Naive B cell (primary cell): ENCODE data around the gene APBA2. TPM values are rescaled to one million over a fixed set of nuclear protein-coding genes. Genes with fewer than 3 reads are reported as not detected.
"Not testable (repeated sequence)": the region's sequence is repeated elsewhere in the genome, so short reads cannot be mapped to it uniquely, and the experiment has no call there.

ENCODE experiments used
- ATAC-seq, 2 donors: fragments of 150-1000 bp; cut with Tn5 transposase; 2 replicates each; pipeline ENCODE4 v1.10.0; 2021; ENCODE audit warnings: low read depth in 2 of 2, mild to moderate bottlenecking in 2 of 2, moderate library complexity in 2 of 2
- DNase-seq: peaks from one replicate; pipeline ENCODE4 v3.0.0; 2022
- H3K27ac Mint-ChIP-seq, 6 donors: one replicate each; pipeline ENCODE4 v1.8.0; 2020 to 2022; ENCODE audit warnings: mild to moderate bottlenecking in 6 of 6, mixed read lengths in 6 of 6, moderate library complexity in 5 of 6, inconsistent platforms in 2 of 6
- H3K27me3 Mint-ChIP-seq, 3 donors: one replicate each; pipeline ENCODE4 v1.8.0; 2021 to 2022; ENCODE audit warnings: mixed read lengths in 3 of 3, mild to moderate bottlenecking in 1 of 3
- H3K36me3 Mint-ChIP-seq, 2 donors: one replicate each; pipeline ENCODE4 v1.8.0; 2020 to 2022; ENCODE audit warnings: mixed read lengths in 2 of 2, inconsistent platforms in 1 of 2, mild to moderate bottlenecking in 1 of 2
- H3K4me1 Mint-ChIP-seq, 3 donors: one replicate each; pipeline ENCODE4 v1.8.0; 2020 to 2022; ENCODE audit warnings: mixed read lengths in 3 of 3, inconsistent platforms in 1 of 3, mild to moderate bottlenecking in 1 of 3, moderate library complexity in 1 of 3
- H3K4me3 Mint-ChIP-seq, 8 donors: one replicate each; pipeline ENCODE4 v1.8.0; 2020 to 2022; ENCODE audit warnings: mild to moderate bottlenecking in 8 of 8, mixed read lengths in 8 of 8, moderate library complexity in 8 of 8, inconsistent platforms in 2 of 8
- H3K9me3 Mint-ChIP-seq, 7 donors: one replicate each; pipeline ENCODE4 v1.8.0; 2020 to 2022; ENCODE audit warnings: mixed read lengths in 7 of 7, mild to moderate bottlenecking in 5 of 7, inconsistent platforms in 2 of 7, moderate library complexity in 1 of 7
- polyA plus RNA-seq, 6 donors: library from polyadenylated mRNA; unstranded; fragments of 300-500 nt; fragmentation: Illumina TruSeq; gene quantifications; one replicate each; pipeline ENCODE4 v1.2.3, GENCODE V29; 2021; ENCODE audit warnings: low read depth in 6 of 6

Gene APBA2
- polyA plus RNA-seq, 6 donors from 2014 or later, result 0.30 to 0.36 TPM; not detected in 4

GRCh38 chr15:29024662-29025061 lies 138.9 kb downstream of the APBA2 start:
- no peak for DNase-seq
- Mint-ChIP-seq H3K9me3 (peaks cover 0 to 12% (median 4%) of the 10 kb centered on the region in 7 donors), H3K27ac (no peak overlapping the region), H3K36me3 (no peaks in the 10 kb centered on the region), H3K4me1 (no peaks in the 10 kb centered on the region), H3K4me3 (no peak overlapping the region), H3K27me3 (peaks cover 0 to 11% (median 7%) of the 10 kb centered on the region in 3 donors)
- no peak for ATAC-seq

GRCh38 chr15:29025411-29025810 lies 139.6 kb downstream of the APBA2 start:
- not testable (repeated sequence) for H3K4me3 Mint-ChIP-seq, ATAC-seq, H3K4me1 Mint-ChIP-seq, DNase-seq, H3K36me3 Mint-ChIP-seq, H3K27ac Mint-ChIP-seq
- Mint-ChIP-seq H3K9me3 (peaks cover 0 to 12% (median 5%) of the 10 kb centered on the region in 7 donors), H3K27me3 (peaks cover 0 to 11% (median 7%) of the 10 kb centered on the region in 3 donors)

- H3K4me1 Mint-ChIP-seq, H3K27ac Mint-ChIP-seq, H3K4me3 Mint-ChIP-seq, ATAC-seq, DNase-seq, H3K36me3 Mint-ChIP-seq: not testable (repeated sequence)
- Mint-ChIP-seq H3K9me3 (peaks cover 7 to 20% (median 8%) of the 10 kb centered on the region in 7 donors), H3K27me3 (peaks cover 0 to 12% (median 7%) of the 10 kb centered on the region in 3 donors)
These were observed 142.4 kb downstream of the APBA2 start for GRCh38 chr15:29028158-29028557.

- Mint-ChIP-seq H3K4me3 (no peak overlapping the region), H3K9me3 (peaks cover 7 to 20% (median 8%) of the 10 kb centered on the region in 7 donors), H3K27me3 (peaks cover 0 to 10% (median 0%) of the 10 kb centered on the region in 3 donors), H3K36me3 (no peaks in the 10 kb centered on the region), H3K4me1 (no peaks in the 10 kb centered on the region), H3K27ac (no peak overlapping the region)
- DNase-seq, result no peak
- no peak for ATAC-seq
These were observed 143.9 kb downstream of the APBA2 start for GRCh38 chr15:29029651-29030195.

- Mint-ChIP-seq H3K4me3 (no peak overlapping the region), H3K27ac (no peak overlapping the region), H3K27me3 (peaks cover 0 to 10% (median 6%) of the 10 kb centered on the region in 3 donors), H3K9me3 (peaks cover 5 to 20% (median 8%) of the 10 kb centered on the region in 7 donors), H3K36me3 (no peaks in the 10 kb centered on the region), H3K4me1 (no peaks in the 10 kb centered on the region)
- ATAC-seq (no peak), DNase-seq (no peak)
These were observed 145.9 kb downstream of the APBA2 start for GRCh38 chr15:29031502-29032228.

- no peaks in the 10 kb centered on the region for H3K36me3 Mint-ChIP-seq
- peaks cover 5 to 20% (median 8%) of the 10 kb centered on the region in 7 donors for H3K9me3 Mint-ChIP-seq
- no peak overlapping the region for H3K27ac Mint-ChIP-seq
- ATAC-seq (no peak), DNase-seq (no peak)
- peaks cover 0 to 10% (median 6%) of the 10 kb centered on the region in 3 donors for H3K27me3 Mint-ChIP-seq
- H3K4me3 Mint-ChIP-seq, result no peak overlapping the region
- no peaks in the 10 kb centered on the region for H3K4me1 Mint-ChIP-seq
These were observed 146.5 kb downstream of the APBA2 start for GRCh38 chr15:29032229-29032625.

- H3K27ac Mint-ChIP-seq, result no peak overlapping the region
- no peak overlapping the region for H3K4me3 Mint-ChIP-seq
- peaks cover 0 to 10% (median 6%) of the 10 kb centered on the region in 3 donors for H3K27me3 Mint-ChIP-seq
- no peak for DNase-seq
- H3K4me1 Mint-ChIP-seq, result no peaks in the 10 kb centered on the region
- no peaks in the 10 kb centered on the region for H3K36me3 Mint-ChIP-seq
- no peak for ATAC-seq
- H3K9me3 Mint-ChIP-seq, result peaks cover 5 to 20% (median 8%) of the 10 kb centered on the region in 7 donors
These were observed 147.0 kb downstream of the APBA2 start for GRCh38 chr15:29032751-29033150.

- H3K4me1 Mint-ChIP-seq, result no peaks in the 10 kb centered on the region
- H3K36me3 Mint-ChIP-seq, result no peaks in the 10 kb centered on the region
- H3K27me3 Mint-ChIP-seq, result peaks cover 0 to 10% (median 3%) of the 10 kb centered on the region in 3 donors
- H3K4me3 Mint-ChIP-seq, result no peak overlapping the region
- no peak for DNase-seq
- H3K27ac Mint-ChIP-seq, result no peak overlapping the region
- ATAC-seq, result no peak
- peaks cover 2 to 12% (median 7%) of the 10 kb centered on the region in 7 donors for H3K9me3 Mint-ChIP-seq
These were observed 148.4 kb downstream of the APBA2 start for GRCh38 chr15:29034151-29034550.

GRCh38 chr15:29034593-29035335 lies 149.0 kb downstream of the APBA2 start:
- H3K4me1 Mint-ChIP-seq, result no peaks in the 10 kb centered on the region
- DNase-seq (no peak), ATAC-seq (no peak)
- peaks cover 0 to 10% (median 3%) of the 10 kb centered on the region in 3 donors for H3K27me3 Mint-ChIP-seq
- H3K27ac Mint-ChIP-seq, result no peak overlapping the region
- no peak overlapping the region for H3K4me3 Mint-ChIP-seq
- H3K9me3 Mint-ChIP-seq, result peaks cover 0 to 8% (median 6%) of the 10 kb centered on the region in 7 donors
- no peaks in the 10 kb centered on the region for H3K36me3 Mint-ChIP-seq

GRCh38 chr15:29035336-29036285 lies 149.8 kb downstream of the APBA2 start:
- DNase-seq (no peak), ATAC-seq (no peak)
- H3K9me3 Mint-ChIP-seq, result peaks cover 0 to 8% (median 4%) of the 10 kb centered on the region in 7 donors
- H3K4me3 Mint-ChIP-seq, result peak overlapping the region in 1 of 8 donors; percentile 52
- no peaks in the 10 kb centered on the region for H3K4me1 Mint-ChIP-seq
- peaks cover 0 to 10% (median 3%) of the 10 kb centered on the region in 3 donors for H3K27me3 Mint-ChIP-seq
- no peaks in the 10 kb centered on the region for H3K36me3 Mint-ChIP-seq
- no peak overlapping the region for H3K27ac Mint-ChIP-seq

GRCh38 chr15:29037997-29038705 lies 152.4 kb downstream of the APBA2 start:
- Mint-ChIP-seq H3K4me3 (no peak overlapping the region), H3K4me1 (no peaks in the 10 kb centered on the region), H3K27ac (no peak overlapping the region), H3K27me3 (peaks cover 0 to 10% (median 2%) of the 10 kb centered on the region in 3 donors), H3K36me3 (no peaks in the 10 kb centered on the region), H3K9me3 (no peaks in the 10 kb centered on the region)
- ATAC-seq (no peak), DNase-seq (no peak)
